Measurements from ENCODE around the gene PTPRN2. TPM values are rescaled to one million over a fixed set of nuclear protein-coding genes. Genes with fewer than 3 reads are reported as not detected.
"Not testable (repeated sequence)": the region's sequence is repeated elsewhere in the genome, so short reads cannot be mapped to it uniquely, and the experiment has no call there.

Gene PTPRN2
- total RNA-seq, 1 donor from 2014 or later, result 11.4 TPM

- no peaks in the 10 kb centered on the region for H3K4me1 Mint-ChIP-seq (ENCODE audit: low read depth)
- no peaks in the 10 kb centered on the region for H3K9me3 Mint-ChIP-seq (ENCODE audit: low read depth)
- no peak overlapping the region for H3K27ac Mint-ChIP-seq
- peaks cover 36% of the 10 kb centered on the region for H3K27me3 Mint-ChIP-seq
- TF ChIP-seq, protein P1, sequence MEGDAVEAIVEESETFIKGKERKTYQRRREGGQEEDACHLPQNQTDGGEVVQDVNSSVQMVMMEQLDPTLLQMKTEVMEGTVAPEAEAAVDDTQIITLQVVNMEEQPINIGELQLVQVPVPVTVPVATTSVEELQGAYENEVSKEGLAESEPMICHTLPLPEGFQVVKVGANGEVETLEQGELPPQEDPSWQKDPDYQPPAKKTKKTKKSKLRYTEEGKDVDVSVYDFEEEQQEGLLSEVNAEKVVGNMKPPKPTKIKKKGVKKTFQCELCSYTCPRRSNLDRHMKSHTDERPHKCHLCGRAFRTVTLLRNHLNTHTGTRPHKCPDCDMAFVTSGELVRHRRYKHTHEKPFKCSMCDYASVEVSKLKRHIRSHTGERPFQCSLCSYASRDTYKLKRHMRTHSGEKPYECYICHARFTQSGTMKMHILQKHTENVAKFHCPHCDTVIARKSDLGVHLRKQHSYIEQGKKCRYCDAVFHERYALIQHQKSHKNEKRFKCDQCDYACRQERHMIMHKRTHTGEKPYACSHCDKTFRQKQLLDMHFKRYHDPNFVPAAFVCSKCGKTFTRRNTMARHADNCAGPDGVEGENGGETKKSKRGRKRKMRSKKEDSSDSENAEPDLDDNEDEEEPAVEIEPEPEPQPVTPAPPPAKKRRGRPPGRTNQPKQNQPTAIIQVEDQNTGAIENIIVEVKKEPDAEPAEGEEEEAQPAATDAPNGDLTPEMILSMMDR (IDR thresholded peaks at IDR 0.05; ENCODE audit: unreplicated experiment), result no peak
- DNase-seq (ENCODE audit: low spot score, unreplicated experiment), result no peak
- H3K4me3 Mint-ChIP-seq (ENCODE audit: low read depth), result no peak overlapping the region
- H3K36me3 Mint-ChIP-seq (ENCODE audit: insufficient read depth), result no peaks in the 10 kb centered on the region
Measured at GRCh38 chr7:157780721-157781120, 806.9 kb downstream of the PTPRN2 start.

DNA sequence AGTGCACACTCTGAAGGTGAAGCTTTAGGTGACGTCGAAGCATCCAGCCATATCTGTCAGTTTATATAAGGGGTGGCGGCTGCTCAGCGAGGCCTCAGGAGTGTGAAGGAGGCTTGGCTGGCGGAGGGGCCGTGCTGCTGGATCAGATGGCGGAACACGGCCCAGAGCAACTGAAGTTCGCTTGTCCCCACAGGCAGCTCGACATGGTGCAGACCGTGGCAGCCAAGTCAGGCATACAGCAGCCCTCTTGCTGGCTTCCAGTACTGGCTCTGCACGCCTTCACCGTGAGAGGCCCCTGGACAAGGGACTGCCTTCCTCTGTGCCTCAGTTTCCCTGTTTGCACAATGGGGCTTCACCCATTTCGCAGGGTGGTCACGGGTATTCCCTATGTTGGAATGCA, 807.3 kb downstream of the PTPRN2 start:
- no peaks in the 10 kb centered on the region for H3K9me3 Mint-ChIP-seq (ENCODE audit: low read depth)
- DNase-seq (ENCODE audit: low spot score, unreplicated experiment), result no peak
- no peak overlapping the region for H3K4me3 Mint-ChIP-seq (ENCODE audit: low read depth)
- TF ChIP-seq, protein P1 (IDR thresholded peaks at IDR 0.05; ENCODE audit: unreplicated experiment), result no peak
- H3K36me3 Mint-ChIP-seq (ENCODE audit: insufficient read depth), result no peaks in the 10 kb centered on the region
- peaks cover 37% of the 10 kb centered on the region for H3K27me3 Mint-ChIP-seq
- H3K4me1 Mint-ChIP-seq (ENCODE audit: low read depth), result no peaks in the 10 kb centered on the region
- H3K27ac Mint-ChIP-seq, result no peak overlapping the region

DNA sequence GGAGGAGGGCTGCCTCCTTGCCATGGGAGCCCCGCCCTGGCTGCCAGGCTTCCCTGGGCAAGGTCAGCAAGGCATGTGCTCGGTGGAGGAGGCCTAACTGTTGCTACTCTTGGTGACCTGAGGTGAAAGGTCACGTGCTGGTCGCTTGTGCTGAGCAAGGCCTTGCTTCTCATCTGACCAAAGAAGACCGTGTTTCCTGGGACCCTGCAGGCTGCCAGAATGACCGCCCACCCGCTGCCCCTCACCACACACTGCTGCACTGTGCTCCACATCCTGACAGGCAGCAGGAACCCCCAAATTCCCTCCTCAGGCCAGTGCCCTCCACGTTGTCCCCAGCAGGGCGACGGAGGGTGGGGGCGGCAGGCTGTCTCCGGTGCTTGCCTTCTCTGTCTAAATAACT, 808.4 kb downstream of the PTPRN2 start:
- Mint-ChIP-seq H3K36me3 (ENCODE audit: insufficient read depth) (no peaks in the 10 kb centered on the region), H3K4me1 (ENCODE audit: low read depth) (no peaks in the 10 kb centered on the region), H3K27me3 (peaks cover 46% of the 10 kb centered on the region), H3K4me3 (ENCODE audit: low read depth) (no peak overlapping the region), H3K9me3 (ENCODE audit: low read depth) (no peaks in the 10 kb centered on the region), H3K27ac (no peak overlapping the region)
- no peak for DNase-seq (ENCODE audit: low spot score, unreplicated experiment)
- TF ChIP-seq, protein P1 (IDR thresholded peaks at IDR 0.05; ENCODE audit: unreplicated experiment), result no peak

- not testable (repeated sequence) for H3K36me3 Mint-ChIP-seq (ENCODE audit: insufficient read depth); H3K27ac Mint-ChIP-seq; DNase-seq (ENCODE audit: low spot score, unreplicated experiment); H3K9me3 Mint-ChIP-seq (ENCODE audit: low read depth); H3K4me3 Mint-ChIP-seq (ENCODE audit: low read depth); H3K4me1 Mint-ChIP-seq (ENCODE audit: low read depth)
- H3K27me3 Mint-ChIP-seq, result peaks cover 42% of the 10 kb centered on the region
Measured at GRCh38 chr7:157777194-157777762, 810.3 kb downstream of the PTPRN2 start.

DNA sequence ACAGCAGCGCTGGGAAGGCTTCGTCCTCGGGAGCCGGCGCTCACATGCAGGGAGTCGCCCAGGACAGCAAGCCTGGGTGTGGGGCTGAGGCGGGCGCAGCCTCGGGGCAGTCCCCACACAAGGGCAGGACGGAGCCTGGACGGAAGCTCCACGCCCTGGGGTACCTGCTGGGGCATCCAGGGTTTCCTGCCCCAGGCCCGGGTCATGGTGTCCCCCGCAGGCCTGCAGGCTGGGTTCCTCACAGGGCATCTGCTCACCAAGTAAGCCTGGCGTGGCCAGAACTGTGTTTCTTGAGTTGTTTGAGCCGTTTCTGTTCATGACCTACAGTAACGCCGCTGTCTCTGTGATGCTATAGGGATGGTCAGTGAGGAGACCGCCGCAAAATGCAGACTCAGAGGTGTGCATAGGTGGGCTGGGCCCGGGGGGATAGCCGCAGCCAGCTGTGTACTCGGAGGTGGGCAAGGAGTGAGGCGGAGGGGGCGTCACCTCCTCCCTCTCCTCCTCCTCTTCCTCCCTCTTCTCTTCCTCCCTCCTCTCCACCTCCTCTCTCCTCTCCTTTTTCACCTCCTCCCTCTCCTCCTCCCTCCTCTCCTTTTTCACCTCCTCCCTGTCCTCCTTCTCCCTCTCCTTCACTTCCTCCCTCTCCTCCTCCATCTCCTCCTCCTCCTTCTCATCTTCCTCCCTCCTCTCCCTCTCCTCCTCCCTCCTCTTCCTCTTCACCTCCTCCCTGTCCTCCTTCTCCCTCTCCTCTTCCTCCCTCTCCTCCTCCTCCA, 811.9 kb downstream of the PTPRN2 start:
- Mint-ChIP-seq H3K36me3 (ENCODE audit: insufficient read depth) (peaks cover 6% of the 10 kb centered on the region), H3K4me1 (ENCODE audit: low read depth) (no peaks in the 10 kb centered on the region), H3K9me3 (ENCODE audit: low read depth) (peaks cover 7% of the 10 kb centered on the region), H3K27ac (no peak overlapping the region), H3K27me3 (peaks cover 44% of the 10 kb centered on the region), H3K4me3 (ENCODE audit: low read depth) (no peak overlapping the region)
- TF ChIP-seq, protein P1 (IDR thresholded peaks at IDR 0.05; ENCODE audit: unreplicated experiment), result no peak
- no peak for DNase-seq (ENCODE audit: low spot score, unreplicated experiment)
